K562 (cell line): ENCODE results near the gene NDRG3. TPM values are rescaled to one million over a fixed set of nuclear protein-coding genes. Genes with fewer than 3 reads are reported as not detected.

Experiments used
- ATAC-seq: fragments of 200-7000 bp; cut with Tn5 transposase; 3 replicates; pipeline ENCODE4 v1.9.1; 2020; ENCODE audit warnings: moderate library complexity
- BruUV-seq: library from RNA; stranded (reverse); fragments of 400-500 nt; replicated peaks from 2 replicates; lab custom pipeline; 2021; lab: Mats Ljungman, UMichigan
- CTCF ChIA-PET: fragments of 300-600 bp; formaldehyde crosslinking; extraction: SDS; loops from one replicate; lab custom pipeline; 2021; ENCODE audit warnings: low intra/inter-chr PET ratio; lab: Yijun Ruan, JAX
- POLR2A ChIA-PET: fragments of 300-600, 350-650 bp; sonication (Branson Sonifier 250); formaldehyde crosslinking; extraction: SDS; loops from one replicate; lab custom pipeline; 2021; ENCODE audit warnings: antibody characterized with exemption, inconsistent platforms; lab: Yijun Ruan, JAX
- DNase-seq, 4 experiments: peaks; one replicate each; pipeline versions ENCODE4 v3.0.0 to v3.0.0-alpha.2; 2011 to 2018; ENCODE audit warnings: low spot score in 3 of 4, mixed read lengths in 3 of 4; ENCODE audit errors: extremely low read depth in 1 of 4
- FAIRE-seq: peaks from 2 replicates; lab custom pipeline; 2011; peaks lifted over from hg19 to GRCh38; lab: Jason Lieb, UNC
- H2AFZ ChIP-seq: 2 replicates; pipeline ENCODE4 v1.6.0; 2011; ENCODE audit warnings: low read depth, low read length, control low read depth, inconsistent platforms
- H3K27ac ChIP-seq: fragments of 200-600 bp; 3 replicates; pipeline ENCODE4 v1.8.0; 2011; ENCODE audit warnings: low read depth, mild to moderate bottlenecking, control low read depth, inconsistent platforms, low read length, moderate library complexity, mixed read lengths; ENCODE audit errors: extremely low read depth
- H3K27me3 ChIP-seq, 2 experiments: fragments of 300-600 bp in 1 of 2; 2 replicates in 1 of 2; 3 replicates in 1 of 2; pipeline versions ENCODE4 v1.6.0 to v1.8.0; 2011; ENCODE audit warnings: inconsistent platforms in 2 of 2, low read length in 2 of 2, mild to moderate bottlenecking in 1 of 2, mixed read lengths in 1 of 2, moderate library complexity in 1 of 2; ENCODE audit not compliant: control insufficient read depth in 2 of 2, insufficient read depth in 2 of 2
- H3K36me3 ChIP-seq: fragments of 300-600 bp; 3 replicates; pipeline ENCODE4 v1.8.0; 2011; ENCODE audit warnings: mild to moderate bottlenecking, low read length, inconsistent platforms; ENCODE audit not compliant: control insufficient read depth, insufficient read depth
- H3K4me1 ChIP-seq, 2 experiments: fragments of 200-600 bp in 1 of 2; replicated peaks in 1 of 2; 2 replicates in 1 of 2; 3 replicates in 1 of 2; pipeline versions ENCODE4 v1.5.1 to v1.8.0; 2011; ENCODE audit warnings: inconsistent platforms in 2 of 2, low read length in 2 of 2, mild to moderate bottlenecking in 1 of 2, mixed read lengths in 1 of 2, moderate library complexity in 1 of 2; ENCODE audit not compliant: control insufficient read depth in 2 of 2, insufficient read depth in 2 of 2
- H3K4me2 ChIP-seq: 2 replicates; pipeline ENCODE4 v1.6.1; 2011; ENCODE audit warnings: low read length, control low read depth, inconsistent platforms, mixed read lengths; ENCODE audit not compliant: insufficient read depth
- H3K4me3 ChIP-seq: fragments of 200-600 bp; sonication (generic), shearing (Covaris generic); 2 replicates; pipeline ENCODE4 v1.5.1; 2016; ENCODE audit warnings: control low read depth, inconsistent platforms
- H3K79me2 ChIP-seq: fragments of 200-600 bp; 3 replicates; pipeline ENCODE4 v1.8.0; 2011; ENCODE audit warnings: low read length, inconsistent platforms; ENCODE audit not compliant: control insufficient read depth, insufficient read depth
- H3K9ac ChIP-seq, 2 experiments: 2 replicates each; pipeline versions ENCODE4 v1.6.0 to v1.6.1; 2011; ENCODE audit warnings: low read depth in 2 of 2, low read length in 2 of 2, control low read depth in 1 of 2, inconsistent platforms in 1 of 2, mild to moderate bottlenecking in 1 of 2, mixed read lengths in 1 of 2; ENCODE audit not compliant: insufficient read depth in 1 of 2
- H3K9me1 ChIP-seq: one replicate; pipeline ENCODE4 v1.6.0; 2011; ENCODE audit warnings: inconsistent platforms, mild to moderate bottlenecking, low read length, moderate library complexity; ENCODE audit not compliant: control insufficient read depth, insufficient read depth
- H3K9me3 ChIP-seq: replicated peaks from 2 replicates; pipeline ENCODE4 v1.5.1; 2011; ENCODE audit warnings: low read depth, low read length, inconsistent platforms; ENCODE audit not compliant: control insufficient read depth, insufficient read depth
- H4K20me1 ChIP-seq: replicated peaks from 2 replicates; pipeline ENCODE4 v1.6.1; 2011; ENCODE audit warnings: low read length, inconsistent platforms, mixed read lengths; ENCODE audit not compliant: control insufficient read depth, insufficient read depth
- EZH2 ChIP-seq: IDR thresholded peaks from 2 replicates; pipeline ENCODE4 v1.6.1; 2012; ENCODE audit warnings: low read depth, mild to moderate bottlenecking, inconsistent platforms, low read length, borderline replicate concordance
- U2AF2 ChIP-seq: fragments of 200-400 bp; formaldehyde crosslinking; optimal IDR thresholded peaks from 2 replicates; pipeline ENCODE3; 2017; ENCODE audit warnings: low read depth, mild to moderate bottlenecking, low read length
- ZNF165 ChIP-seq: fragments of 250-450 bp; sonication (Bioruptor Pico); IDR thresholded peaks from 2 replicates; pipeline ENCODE4 v1.4.0; 2020; ENCODE audit warnings: borderline replicate concordance
- ZNF695 ChIP-seq: fragments of 450-650 bp; formaldehyde crosslinking; IDR thresholded peaks from 2 replicates; pipeline ENCODE4 v1.4.0; 2020; ENCODE audit warnings: mild to moderate bottlenecking, moderate library complexity
- WGBS: fragments of 100-300 bp; shearing (Covaris generic); methylation state at CpG from one replicate; pipeline ENCODE4 v1.1.6; 2016; ENCODE audit warnings: low coverage, mixed read lengths; ENCODE audit not compliant: insufficient coverage; ENCODE audit errors: missing lambda C conversion rate; 5-methylcytosine and 5-hydroxymethylcytosine counted together
- in situ Hi-C: fragments of 300-500 bp; cut with MboI; formaldehyde crosslinking; loops from 4 replicates; pipeline ENCODE4 v1.15.0; 2018; ENCODE audit warnings: inconsistent platforms, mixed read lengths
- intact Hi-C: fragments of 100-400 bp; cut with micrococcal nuclease; formaldehyde crosslinking; loops from 2 replicates; pipeline ENCODE4 v1.14.2; 2022
- polyA plus RNA-seq, 8 experiments: library from polyadenylated mRNA; depleted of rRNA in 4 of 8; stranded (reverse) in 5 of 8; unstranded in 3 of 8; fragments of >200 nt; fragmentation: Nextera tagmentation in 2 of 8; fragmentation: Illumina TruSeq in 1 of 8; extraction: Ambion mirVana in 2 of 8; extraction: Trizol in 1 of 8; gene quantifications; 2 replicates each; pipeline versions ENCODE4 v1.2.1 to v1.2.3, GENCODE V29; 2011 to 2014; ENCODE audit warnings: inconsistent platforms in 1 of 8, missing spikeins in 1 of 8
- total RNA-seq, 7 experiments: library from RNA; depleted of rRNA in 6 of 7; stranded (reverse); fragments of >200 nt in 6 of 7; fragmentation: Illumina TruSeq in 2 of 7; extraction: Trizol in 2 of 7; gene quantifications; 2 replicates each; pipeline versions ENCODE4 v1.2.1 to v1.2.3, GENCODE V29; 2011 to 2021; ENCODE audit warnings: low replicate concordance in 1 of 7
- TF ChIP-seq, protein P1 (sequence below): fragments of 450-650 bp; conservative IDR thresholded peaks from 2 replicates; pipeline ENCODE4 v1.6.1; 2016; ENCODE audit warnings: missing genetic modification characterization, low read depth, mild to moderate bottlenecking, missing compliant biosample characterization, moderate library complexity
- TF ChIP-seq, protein P2 (sequence below): sonication (generic); formaldehyde crosslinking; IDR thresholded peaks from 2 replicates; pipeline ENCODE4 v1.8.0; 2023; ENCODE audit warnings: mild to moderate bottlenecking, missing genetic modification reagents
- TF ChIP-seq, protein P3 (sequence below): fragments of 250-450 bp; sonication (Bioruptor Pico); IDR thresholded peaks from 2 replicates; pipeline ENCODE4 v1.5.0; 2021; ENCODE audit warnings: mild to moderate bottlenecking, moderate library complexity

Gene NDRG3
- total and polyA plus RNA-seq, 9 of the 15 experiments (the other 6 are each of a cell fraction or from before 2014, with no cell fraction given) = 14.6 to 39.4 (median 24.4) TPM

DNA sequence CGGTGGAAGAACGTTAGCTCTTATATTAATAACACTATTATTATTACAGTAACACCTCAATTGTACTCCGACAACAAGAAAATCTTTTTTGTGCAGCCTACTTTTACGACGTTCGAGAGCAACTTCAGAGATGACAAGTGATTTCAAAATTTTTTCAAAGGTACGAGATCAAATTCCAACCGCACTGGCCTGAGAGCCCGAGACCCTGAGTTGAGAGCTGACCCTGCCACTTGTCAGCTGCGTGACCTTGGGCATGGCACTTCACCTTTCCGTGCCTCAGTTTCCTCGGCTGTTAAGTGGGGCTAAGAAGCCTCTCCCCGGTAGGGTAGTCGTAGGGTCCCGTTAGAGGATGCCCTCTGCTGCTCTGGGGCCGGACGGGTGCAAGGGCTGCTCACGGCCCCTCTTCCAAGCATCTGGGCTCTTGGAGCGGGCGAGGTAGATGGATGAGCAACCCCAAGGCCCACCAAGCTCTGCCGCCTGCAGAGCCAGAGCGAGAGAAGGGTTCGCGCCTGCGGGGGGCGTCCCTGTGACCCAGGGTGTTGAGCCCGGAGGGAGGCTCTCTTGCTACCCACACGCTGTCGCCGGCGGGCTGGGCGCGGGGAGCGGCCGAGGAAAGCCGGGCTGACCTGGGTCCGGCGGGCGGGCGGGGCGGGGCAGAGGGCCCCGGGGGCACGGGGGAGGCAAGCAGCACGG, 510 bp downstream of the NDRG3 start:
- Histone ChIP-seq H2AFZ (peak overlapping the region; percentile 85), H3K4me2 (peak overlapping the region; percentile 86), H3K4me3 (peak overlapping the region; percentile 61), H3K27me3 (no peaks in the 10 kb centered on the region), H4K20me1 (0 out of 2 replicates have a peak, but pooled peaks cover 2% of the 10 kb centered on the region), H3K79me2 (peaks cover 11% of the 10 kb centered on the region; the same call in 1 of the 3 replicates), H3K9me3 (no peaks in the 10 kb centered on the region), H3K9ac (peak overlapping the region; percentile 12 to 95), H3K9me1 (no peaks in the 10 kb centered on the region), H3K27ac (no peak overlapping the region), H3K4me1 (peaks cover 15 to 23% of the 10 kb centered on the region in 2 experiments), H3K36me3 (no peaks in the 10 kb centered on the region)
- BruUV-seq = no TSS peak
- no peak for FAIRE-seq
- DNase-seq = peak in 1 of 4 experiments; percentile 50
- in situ Hi-C loops = no loop called here
- ChIA-PET POLR2A (interaction anchor here (0.8 to 3.2 kb wide), 6 partner anchors 9 to 135 kb away, joined by 3 to 18 read pairs (median 12); partner anchors contain the start of gene DSN1), CTCF (interaction anchor here (0.5 to 0.7 kb wide), 2 partner anchors 41 to 172 kb away, joined by 3 read pairs; partner anchors contain the start of gene TGIF2)
- intact Hi-C loops = loop anchor here (10.0 kb wide), 1 partner anchor 131 kb away; no protein-coding TSS in a partner anchor
- peak; percentile 58 for ATAC-seq
- WGBS = 4% methylated on average over 40 of the region's 44 CpGs
- TF ChIP-seq EZH2 = no peak
- 0 out of 2 replicates have a peak, but pooled peaks have one; percentile 19 for TF ChIP-seq ZNF165
- TF ChIP-seq ZNF695 = no peak
- TF ChIP-seq, protein P1, sequence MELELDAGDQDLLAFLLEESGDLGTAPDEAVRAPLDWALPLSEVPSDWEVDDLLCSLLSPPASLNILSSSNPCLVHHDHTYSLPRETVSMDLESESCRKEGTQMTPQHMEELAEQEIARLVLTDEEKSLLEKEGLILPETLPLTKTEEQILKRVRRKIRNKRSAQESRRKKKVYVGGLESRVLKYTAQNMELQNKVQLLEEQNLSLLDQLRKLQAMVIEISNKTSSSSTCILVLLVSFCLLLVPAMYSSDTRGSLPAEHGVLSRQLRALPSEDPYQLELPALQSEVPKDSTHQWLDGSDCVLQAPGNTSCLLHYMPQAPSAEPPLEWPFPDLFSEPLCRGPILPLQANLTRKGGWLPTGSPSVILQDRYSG = no peak
- TF ChIP-seq, protein P2, sequence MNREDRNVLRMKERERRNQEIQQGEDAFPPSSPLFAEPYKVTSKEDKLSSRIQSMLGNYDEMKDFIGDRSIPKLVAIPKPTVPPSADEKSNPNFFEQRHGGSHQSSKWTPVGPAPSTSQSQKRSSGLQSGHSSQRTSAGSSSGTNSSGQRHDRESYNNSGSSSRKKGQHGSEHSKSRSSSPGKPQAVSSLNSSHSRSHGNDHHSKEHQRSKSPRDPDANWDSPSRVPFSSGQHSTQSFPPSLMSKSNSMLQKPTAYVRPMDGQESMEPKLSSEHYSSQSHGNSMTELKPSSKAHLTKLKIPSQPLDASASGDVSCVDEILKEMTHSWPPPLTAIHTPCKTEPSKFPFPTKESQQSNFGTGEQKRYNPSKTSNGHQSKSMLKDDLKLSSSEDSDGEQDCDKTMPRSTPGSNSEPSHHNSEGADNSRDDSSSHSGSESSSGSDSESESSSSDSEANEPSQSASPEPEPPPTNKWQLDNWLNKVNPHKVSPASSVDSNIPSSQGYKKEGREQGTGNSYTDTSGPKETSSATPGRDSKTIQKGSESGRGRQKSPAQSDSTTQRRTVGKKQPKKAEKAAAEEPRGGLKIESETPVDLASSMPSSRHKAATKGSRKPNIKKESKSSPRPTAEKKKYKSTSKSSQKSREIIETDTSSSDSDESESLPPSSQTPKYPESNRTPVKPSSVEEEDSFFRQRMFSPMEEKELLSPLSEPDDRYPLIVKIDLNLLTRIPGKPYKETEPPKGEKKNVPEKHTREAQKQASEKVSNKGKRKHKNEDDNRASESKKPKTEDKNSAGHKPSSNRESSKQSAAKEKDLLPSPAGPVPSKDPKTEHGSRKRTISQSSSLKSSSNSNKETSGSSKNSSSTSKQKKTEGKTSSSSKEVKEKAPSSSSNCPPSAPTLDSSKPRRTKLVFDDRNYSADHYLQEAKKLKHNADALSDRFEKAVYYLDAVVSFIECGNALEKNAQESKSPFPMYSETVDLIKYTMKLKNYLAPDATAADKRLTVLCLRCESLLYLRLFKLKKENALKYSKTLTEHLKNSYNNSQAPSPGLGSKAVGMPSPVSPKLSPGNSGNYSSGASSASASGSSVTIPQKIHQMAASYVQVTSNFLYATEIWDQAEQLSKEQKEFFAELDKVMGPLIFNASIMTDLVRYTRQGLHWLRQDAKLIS (CRISPR knock-in tag) = no peak
- no peak for TF ChIP-seq U2AF2
- TF ChIP-seq, protein P3, sequence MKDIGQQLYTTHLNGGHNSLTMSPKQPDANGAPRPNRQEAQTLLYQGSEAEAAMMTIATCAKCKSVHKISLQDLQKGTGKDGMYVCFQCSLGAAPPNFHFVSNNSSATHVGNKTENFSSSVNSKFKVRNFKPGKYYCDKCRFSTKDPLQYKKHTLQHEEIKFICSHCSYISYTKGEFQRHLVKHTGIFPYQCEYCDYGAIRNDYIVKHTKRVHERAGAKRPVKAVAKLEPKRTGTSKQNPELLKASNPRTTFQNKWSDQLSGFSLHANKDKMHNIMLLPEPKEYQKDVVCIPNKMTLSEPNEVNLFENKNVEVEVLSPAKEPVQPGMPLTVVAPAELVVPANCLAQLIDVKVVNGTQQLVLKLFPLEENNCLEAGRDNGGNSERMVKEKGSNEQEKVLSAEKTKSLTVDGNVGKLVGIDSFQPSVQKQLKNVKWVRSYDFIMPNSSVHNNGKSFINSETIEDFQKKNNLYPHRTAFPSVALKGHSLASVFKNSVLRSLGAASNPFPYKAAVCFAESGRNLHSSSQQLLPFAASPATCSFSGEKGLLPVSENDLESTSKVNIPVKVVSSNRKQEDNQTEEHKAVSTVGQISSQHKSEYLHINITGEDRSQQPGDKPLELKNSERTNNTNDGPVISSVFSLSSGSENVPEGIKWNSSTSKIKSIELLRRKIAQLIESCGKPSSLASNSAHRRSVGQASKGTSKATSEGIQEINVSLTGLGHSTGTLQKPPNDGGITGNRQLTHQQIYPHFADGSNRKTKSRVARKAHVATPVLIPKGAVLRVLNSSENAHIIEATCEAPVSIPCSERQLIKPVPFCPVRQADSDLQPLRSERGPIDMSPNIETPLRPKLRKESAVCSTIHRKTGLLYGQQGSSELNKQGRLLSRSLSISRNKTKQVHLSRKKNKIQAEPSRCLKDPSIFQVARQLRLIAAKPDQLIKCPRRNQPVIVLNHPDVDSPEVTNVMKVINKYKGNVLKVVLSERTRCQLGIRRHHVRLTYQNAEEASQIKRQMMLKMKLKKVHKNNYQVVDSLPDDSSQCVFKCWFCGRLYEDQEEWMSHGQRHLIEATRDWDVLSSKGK (CRISPR knock-in tag) = no peak
